ENCODE results near the gene ACVRL1. TPM values are rescaled to one million over a fixed set of nuclear protein-coding genes. Genes with fewer than 3 reads are reported as not detected.

ACVRL1 gene
- total RNA-seq, 1 donor from 2014 or later, result 36.9 TPM

GRCh38 chr12:51943346-51943745, 36.0 kb downstream of the ACVRL1 start:
- peaks cover 13% of the 10 kb centered on the region for H3K4me1 ChIP-seq
- TF ChIP-seq, protein P1, sequence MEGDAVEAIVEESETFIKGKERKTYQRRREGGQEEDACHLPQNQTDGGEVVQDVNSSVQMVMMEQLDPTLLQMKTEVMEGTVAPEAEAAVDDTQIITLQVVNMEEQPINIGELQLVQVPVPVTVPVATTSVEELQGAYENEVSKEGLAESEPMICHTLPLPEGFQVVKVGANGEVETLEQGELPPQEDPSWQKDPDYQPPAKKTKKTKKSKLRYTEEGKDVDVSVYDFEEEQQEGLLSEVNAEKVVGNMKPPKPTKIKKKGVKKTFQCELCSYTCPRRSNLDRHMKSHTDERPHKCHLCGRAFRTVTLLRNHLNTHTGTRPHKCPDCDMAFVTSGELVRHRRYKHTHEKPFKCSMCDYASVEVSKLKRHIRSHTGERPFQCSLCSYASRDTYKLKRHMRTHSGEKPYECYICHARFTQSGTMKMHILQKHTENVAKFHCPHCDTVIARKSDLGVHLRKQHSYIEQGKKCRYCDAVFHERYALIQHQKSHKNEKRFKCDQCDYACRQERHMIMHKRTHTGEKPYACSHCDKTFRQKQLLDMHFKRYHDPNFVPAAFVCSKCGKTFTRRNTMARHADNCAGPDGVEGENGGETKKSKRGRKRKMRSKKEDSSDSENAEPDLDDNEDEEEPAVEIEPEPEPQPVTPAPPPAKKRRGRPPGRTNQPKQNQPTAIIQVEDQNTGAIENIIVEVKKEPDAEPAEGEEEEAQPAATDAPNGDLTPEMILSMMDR (IDR thresholded peaks at IDR 0.05; ENCODE audit: borderline replicate concordance), result no peak
- DNase-seq, result no peak
- H3K36me3 ChIP-seq, result no peaks in the 10 kb centered on the region
- no peaks in the 10 kb centered on the region for H3K27me3 ChIP-seq (ENCODE audit: low read depth)
- no peak overlapping the region for H3K4me3 ChIP-seq
- peaks cover 20% of the 10 kb centered on the region for H3K9me3 ChIP-seq (replicated peaks)
- intact Hi-C loops (cut with micrococcal nuclease), result no loop called here
- no peak overlapping the region for H3K27ac ChIP-seq (replicated peaks)

DNA sequence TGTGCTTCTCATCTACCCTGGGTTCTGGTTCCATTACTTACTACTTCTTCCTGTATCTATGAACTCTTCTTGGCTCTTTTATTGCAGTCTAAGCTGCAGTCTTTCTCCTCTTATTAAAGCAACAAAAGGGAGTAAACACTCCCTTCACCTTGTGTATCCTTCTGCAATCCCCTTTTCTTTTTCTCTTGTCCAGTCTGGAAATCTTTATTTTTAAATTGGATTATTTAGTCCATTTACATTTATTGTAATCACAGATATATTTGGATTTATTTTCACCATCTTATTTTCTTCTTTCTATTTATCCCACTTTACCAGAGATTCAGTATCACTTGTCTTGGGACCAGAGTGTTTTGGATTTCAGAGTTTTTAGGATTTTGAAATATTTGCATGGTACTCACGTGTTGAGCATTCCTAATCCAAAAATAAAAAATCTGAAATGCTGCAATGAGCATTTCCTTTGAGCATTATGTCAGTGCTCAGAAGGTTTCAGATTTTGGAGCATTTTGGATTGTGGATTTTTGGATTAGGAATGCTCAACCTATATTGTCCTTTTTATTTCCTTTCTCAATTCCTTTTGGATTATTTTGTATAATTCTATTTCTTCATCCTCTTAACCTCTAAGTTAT, 37.4 kb downstream of the ACVRL1 start:
- TF ChIP-seq, protein P1 (IDR thresholded peaks at IDR 0.05; ENCODE audit: borderline replicate concordance), result no peak
- Histone ChIP-seq H3K36me3 (no peaks in the 10 kb centered on the region), H3K27me3 (ENCODE audit: low read depth) (no peaks in the 10 kb centered on the region)

GRCh38 chr12:51947246-51947996, 40.1 kb downstream of the ACVRL1 start:
- TF ChIP-seq, protein P1 (IDR thresholded peaks at IDR 0.05; ENCODE audit: borderline replicate concordance), result no peak
- H3K4me1 ChIP-seq, result peaks cover 13% of the 10 kb centered on the region
- no peak overlapping the region for H3K27ac ChIP-seq (replicated peaks)
- H3K4me3 ChIP-seq, result no peak overlapping the region
- intact Hi-C loops (cut with micrococcal nuclease), result no loop called here
- DNase-seq, result no peak
- H3K9me3 ChIP-seq (replicated peaks), result peaks cover 20% of the 10 kb centered on the region
- no peaks in the 10 kb centered on the region for H3K27me3 ChIP-seq (ENCODE audit: low read depth)
- no peaks in the 10 kb centered on the region for H3K36me3 ChIP-seq

More for the DNA sequence above, 37.4 kb downstream of the ACVRL1 start:
- H3K4me1 ChIP-seq, result peaks cover 13% of the 10 kb centered on the region
- intact Hi-C loops (cut with micrococcal nuclease), result no loop called here
- H3K27ac ChIP-seq (replicated peaks), result no peak overlapping the region
- H3K4me3 ChIP-seq, result no peak overlapping the region
- H3K9me3 ChIP-seq (replicated peaks), result peaks cover 20% of the 10 kb centered on the region
- DNase-seq, result no peak

- Histone ChIP-seq H3K4me1 (peaks cover 20% of the 10 kb centered on the region), H3K36me3 (no peaks in the 10 kb centered on the region), H3K27ac (replicated peaks) (no peak overlapping the region), H3K9me3 (replicated peaks) (peaks cover 20% of the 10 kb centered on the region), H3K27me3 (ENCODE audit: low read depth) (no peaks in the 10 kb centered on the region), H3K4me3 (no peak overlapping the region)
- intact Hi-C loops (cut with micrococcal nuclease), result no loop called here
- DNase-seq, result no peak
- TF ChIP-seq, protein P1 (IDR thresholded peaks at IDR 0.05; ENCODE audit: borderline replicate concordance), result no peak
These were observed 40.8 kb downstream of the ACVRL1 start for GRCh38 chr12:51948066-51948465.

- no peaks in the 10 kb centered on the region for H3K36me3 ChIP-seq
- no peak for DNase-seq
- H3K4me1 ChIP-seq, result peaks cover 34% of the 10 kb centered on the region
- intact Hi-C loops (cut with micrococcal nuclease), result no loop called here
- no peak overlapping the region for H3K27ac ChIP-seq (replicated peaks)
- TF ChIP-seq, protein P1 (IDR thresholded peaks at IDR 0.05; ENCODE audit: borderline replicate concordance), result no peak
- H3K27me3 ChIP-seq (ENCODE audit: low read depth), result no peaks in the 10 kb centered on the region
- H3K4me3 ChIP-seq, result no peak overlapping the region
- H3K9me3 ChIP-seq (replicated peaks), result peaks cover 11% of the 10 kb centered on the region
These were observed 42.2 kb downstream of the ACVRL1 start for GRCh38 chr12:51949342-51950030.

All from left ventricle myocardium inferior (tissue), 1 donor.